GM21526 (cell line): ENCODE measurements around the gene TMEM106C.

Source experiments
- ATAC-seq: cut with Tn5 transposase; IDR thresholded peaks from one replicate; pipeline ENCODE4 v1.9.1; 2021; ENCODE audit warnings: moderate library complexity; ENCODE audit not compliant: unreplicated experiment, low FRiP score

TMEM106C gene

DNA sequence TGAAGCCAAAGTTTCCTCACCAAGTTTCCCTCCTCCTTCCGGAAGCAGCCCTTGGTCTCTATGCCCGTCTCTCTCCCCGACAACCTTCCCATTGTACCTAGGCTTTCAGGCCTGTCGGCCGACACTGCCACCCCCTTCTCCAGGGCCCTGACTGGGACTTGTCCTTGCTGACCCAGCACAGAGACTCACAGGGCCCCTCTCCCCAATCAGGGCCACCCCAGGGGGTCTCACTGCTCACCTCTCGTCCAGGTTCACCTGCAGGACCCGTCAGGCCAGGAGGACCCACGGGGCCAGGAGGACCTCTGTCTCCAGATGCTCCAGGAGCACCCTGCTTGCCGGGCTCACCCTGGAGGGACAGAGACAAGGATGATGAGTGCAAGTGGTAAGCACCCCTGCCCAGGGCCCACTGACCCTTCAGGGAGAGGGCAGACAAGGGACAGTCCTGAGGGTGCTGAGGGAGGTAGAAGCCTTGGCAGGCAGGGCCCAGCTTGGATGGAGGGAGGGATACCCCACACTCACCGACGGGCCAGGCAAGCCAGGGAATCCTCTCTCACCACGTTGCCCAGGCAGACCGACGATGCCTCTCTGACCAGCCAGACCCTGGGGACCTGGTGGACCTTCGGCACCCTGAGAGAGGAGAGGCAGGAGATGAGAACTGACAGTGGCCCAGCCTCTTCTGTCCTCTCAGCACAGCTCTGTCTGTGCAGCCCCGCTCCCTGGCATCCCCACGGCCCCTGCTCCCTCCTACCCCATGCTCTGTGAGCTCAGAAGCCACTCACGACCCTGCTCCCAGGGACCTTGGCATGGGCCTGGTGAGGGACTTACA lies 14.6 kb downstream of the TMEM106C start:
- ATAC-seq: no peak

GRCh38 chr12:47978598-47978873 lies 15.1 kb downstream of the TMEM106C start:
- ATAC-seq: no peak

DNA sequence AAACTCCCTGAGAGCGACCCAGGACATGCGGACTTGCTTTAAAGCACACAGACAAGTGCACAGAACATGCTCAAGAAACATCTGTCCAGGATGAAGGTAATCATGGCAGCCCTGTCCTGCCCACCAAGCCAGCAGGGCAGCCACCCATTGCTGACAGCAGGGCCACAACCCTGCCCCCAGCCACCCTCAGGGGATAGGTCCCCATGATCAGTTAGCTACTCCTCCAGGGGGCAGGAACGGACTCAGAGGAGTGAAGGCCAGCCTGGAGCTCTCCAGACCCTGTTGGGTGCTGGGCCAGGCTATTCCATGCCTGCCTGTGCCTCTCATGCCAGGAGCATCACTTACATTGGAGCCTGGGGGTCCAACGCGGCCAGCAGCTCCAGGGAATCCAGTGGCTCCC lies 15.8 kb downstream of the TMEM106C start:
- ATAC-seq: no peak

- ATAC-seq: no peak
Measured at GRCh38 chr12:47979686-47980085, 16.3 kb downstream of the TMEM106C start.

GRCh38 chr12:47980197-47980596 lies 16.8 kb downstream of the TMEM106C start:
- ATAC-seq: no peak

- ATAC-seq: no peak
Measured at GRCh38 chr12:47980779-47981495, 17.5 kb downstream of the TMEM106C start.

GRCh38 chr12:47981496-47982260 lies 18.3 kb downstream of the TMEM106C start:
- no peak for ATAC-seq

GRCh38 chr12:47982311-47982710 lies 18.9 kb downstream of the TMEM106C start:
- no peak for ATAC-seq

DNA sequence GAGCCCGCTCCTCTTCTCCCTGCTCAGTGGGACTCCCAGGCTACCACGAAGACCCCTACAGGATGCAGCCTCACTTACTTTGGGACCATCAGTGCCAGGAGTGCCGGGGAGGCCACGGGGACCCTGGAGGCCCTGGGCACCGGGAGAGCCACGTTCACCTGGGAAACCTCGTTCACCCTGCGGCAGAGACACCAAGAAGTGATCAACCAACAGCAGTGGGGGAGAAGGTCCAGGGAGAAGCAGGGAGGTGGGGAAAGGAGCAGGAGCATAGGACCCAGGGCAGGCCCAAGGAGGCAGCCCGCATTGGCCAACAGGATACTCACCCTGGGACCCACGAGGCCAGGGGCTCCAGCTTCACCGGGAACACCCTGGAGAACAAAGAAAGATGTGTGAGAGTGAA lies 19.4 kb downstream of the TMEM106C start:
- no peak for ATAC-seq

DNA sequence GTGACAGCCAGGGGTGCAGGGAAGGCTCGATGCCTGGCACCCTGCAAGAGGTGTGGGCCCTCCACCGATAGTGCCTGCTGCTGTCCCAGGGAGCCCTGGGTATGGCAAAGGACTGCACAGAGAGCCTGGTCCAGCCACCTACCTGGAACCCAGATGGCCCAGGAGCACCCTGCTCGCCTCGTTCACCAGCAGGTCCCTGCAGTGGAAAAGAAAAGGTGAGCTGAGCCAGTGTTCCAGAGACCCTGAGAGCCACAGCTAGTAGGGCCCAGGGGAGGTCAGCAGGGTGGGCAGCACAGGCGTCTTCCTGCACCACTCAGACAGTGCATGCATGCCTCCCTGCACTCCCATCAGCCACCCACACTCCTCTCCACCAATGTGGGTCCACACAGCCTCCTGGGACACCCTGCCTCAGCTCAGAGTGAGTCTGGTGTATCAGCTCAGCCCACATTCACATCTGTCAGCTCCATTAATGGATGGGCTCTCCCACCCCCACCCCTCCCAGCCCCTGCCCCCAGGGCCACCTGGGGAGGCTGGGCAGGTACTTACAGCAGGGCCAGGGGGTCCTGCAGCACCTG lies 20.2 kb downstream of the TMEM106C start:
- no peak for ATAC-seq

- no peak for ATAC-seq
Measured at GRCh38 chr12:47984331-47984801, 21.0 kb downstream of the TMEM106C start.

DNA sequence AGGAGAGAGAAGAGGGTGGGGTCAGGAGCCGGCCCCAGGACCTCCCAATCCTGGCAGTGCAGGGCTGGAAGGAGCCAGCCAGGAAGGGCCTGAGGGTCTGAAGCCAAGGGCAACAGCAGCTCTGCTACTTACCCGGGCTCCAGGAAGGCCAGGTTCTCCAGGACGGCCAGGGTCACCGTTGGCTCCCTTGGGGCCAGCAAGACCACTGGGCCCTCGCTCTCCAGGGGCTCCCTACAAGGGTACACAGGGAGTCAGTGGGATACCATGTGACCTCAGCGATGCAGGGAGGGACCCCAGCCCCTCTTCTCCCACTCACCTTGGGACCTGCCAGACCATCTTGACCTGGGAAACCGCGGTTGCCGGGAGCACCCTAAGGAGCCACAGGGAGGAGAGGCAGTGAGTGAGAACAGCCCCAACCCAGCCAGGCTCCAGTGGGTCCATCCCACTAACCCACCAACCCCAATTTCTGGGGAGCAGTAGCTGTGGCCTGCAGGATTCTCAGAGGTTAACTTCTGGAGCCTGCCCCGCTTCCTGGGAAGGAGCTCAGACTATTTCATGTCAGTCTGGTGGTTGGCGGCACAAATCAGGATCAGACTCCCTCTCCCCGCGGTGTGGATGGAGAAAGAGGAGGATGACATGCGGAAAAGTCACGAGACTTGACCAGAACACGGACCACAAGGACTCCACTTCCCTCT lies 22.3 kb downstream of the TMEM106C start:
- ATAC-seq: no peak

GRCh38 chr12:47986291-47986660 lies 22.9 kb downstream of the TMEM106C start:
- ATAC-seq: no peak

- no peak for ATAC-seq
Measured at GRCh38 chr12:47986832-47987231, 23.4 kb downstream of the TMEM106C start.

- no peak for ATAC-seq
Measured at GRCh38 chr12:47987411-47988072, 24.1 kb downstream of the TMEM106C start.

- no peak for ATAC-seq
Measured at GRCh38 chr12:47988073-47989022, 25.0 kb downstream of the TMEM106C start.

- ATAC-seq: no peak
Measured at GRCh38 chr12:47989023-47989417, 25.6 kb downstream of the TMEM106C start.

- ATAC-seq: no peak
Measured at GRCh38 chr12:47989666-47990065, 26.3 kb downstream of the TMEM106C start.
